Measurements from ENCODE around the gene IQSEC1.

The IQSEC1 gene

DNA sequence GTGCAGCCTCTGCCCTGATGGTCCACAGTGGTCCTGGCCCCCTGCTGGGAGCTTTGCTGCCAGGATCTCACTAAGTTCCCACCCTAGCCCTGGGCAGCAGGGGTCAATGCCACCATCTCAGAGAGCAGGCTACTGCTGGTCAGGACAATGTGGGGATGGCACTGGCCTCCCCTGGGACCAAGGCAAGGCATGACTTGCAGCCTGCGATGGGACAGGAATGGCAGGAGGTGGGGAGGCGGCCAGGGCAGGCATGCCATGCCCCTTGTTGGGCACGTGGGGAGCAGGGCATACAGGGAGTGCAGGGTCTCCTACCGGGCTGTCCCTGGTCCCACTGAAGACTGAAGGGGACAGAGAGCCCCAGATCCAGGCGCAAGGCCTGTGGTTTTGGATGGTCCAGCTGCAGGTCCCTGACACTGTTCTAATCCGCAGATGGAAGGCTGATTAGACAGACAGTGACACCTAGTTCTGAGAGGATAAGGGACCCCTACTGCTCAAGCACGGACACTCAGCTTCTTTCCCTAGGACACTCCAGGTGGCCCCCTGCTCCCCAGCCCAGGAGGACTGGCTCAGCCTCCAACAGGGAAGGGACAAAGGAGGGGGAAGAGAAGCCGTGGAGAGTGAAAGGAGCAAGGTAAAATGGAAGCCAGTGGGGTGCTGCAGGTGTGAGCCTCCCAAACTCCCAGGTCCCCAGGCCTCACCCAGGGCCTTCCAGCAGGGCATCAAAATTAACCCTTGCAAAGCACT, 162.7 kb downstream of the IQSEC1 start:
- DNase-seq = no peak
- no peaks in the 10 kb centered on the region for H3K9me3 Mint-ChIP-seq
- H3K36me3 Mint-ChIP-seq (ENCODE audit: low read depth) = peaks cover 41% of the 10 kb centered on the region
- no peak overlapping the region for H3K4me3 Mint-ChIP-seq
- TF ChIP-seq, protein P1, sequence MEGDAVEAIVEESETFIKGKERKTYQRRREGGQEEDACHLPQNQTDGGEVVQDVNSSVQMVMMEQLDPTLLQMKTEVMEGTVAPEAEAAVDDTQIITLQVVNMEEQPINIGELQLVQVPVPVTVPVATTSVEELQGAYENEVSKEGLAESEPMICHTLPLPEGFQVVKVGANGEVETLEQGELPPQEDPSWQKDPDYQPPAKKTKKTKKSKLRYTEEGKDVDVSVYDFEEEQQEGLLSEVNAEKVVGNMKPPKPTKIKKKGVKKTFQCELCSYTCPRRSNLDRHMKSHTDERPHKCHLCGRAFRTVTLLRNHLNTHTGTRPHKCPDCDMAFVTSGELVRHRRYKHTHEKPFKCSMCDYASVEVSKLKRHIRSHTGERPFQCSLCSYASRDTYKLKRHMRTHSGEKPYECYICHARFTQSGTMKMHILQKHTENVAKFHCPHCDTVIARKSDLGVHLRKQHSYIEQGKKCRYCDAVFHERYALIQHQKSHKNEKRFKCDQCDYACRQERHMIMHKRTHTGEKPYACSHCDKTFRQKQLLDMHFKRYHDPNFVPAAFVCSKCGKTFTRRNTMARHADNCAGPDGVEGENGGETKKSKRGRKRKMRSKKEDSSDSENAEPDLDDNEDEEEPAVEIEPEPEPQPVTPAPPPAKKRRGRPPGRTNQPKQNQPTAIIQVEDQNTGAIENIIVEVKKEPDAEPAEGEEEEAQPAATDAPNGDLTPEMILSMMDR (IDR thresholded peaks at IDR 0.05) = no peak
- H3K27me3 Mint-ChIP-seq (ENCODE audit: low read depth, poor library complexity) = no peaks in the 10 kb centered on the region
- H3K27ac Mint-ChIP-seq = no peak overlapping the region
- no peaks in the 10 kb centered on the region for H3K4me1 Mint-ChIP-seq

DNA sequence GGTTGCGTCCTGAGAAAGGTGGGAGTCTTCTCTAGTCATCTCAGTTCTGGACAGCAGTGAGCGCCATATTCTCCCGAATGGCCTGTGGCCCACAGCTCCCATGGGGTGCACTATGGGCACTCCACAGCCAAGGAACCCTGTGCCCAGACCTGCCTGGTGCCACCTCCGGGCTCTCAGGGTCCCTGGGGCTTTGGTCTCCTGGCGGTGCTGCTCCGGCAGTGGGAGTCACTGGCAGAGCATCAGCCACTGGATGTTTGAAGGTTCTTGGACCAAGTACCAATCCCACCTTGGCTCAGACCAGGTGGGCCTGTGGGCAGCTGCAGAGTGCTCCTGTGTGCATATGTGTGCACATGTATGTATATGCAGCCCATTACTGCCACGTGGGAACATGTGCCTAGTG, 163.5 kb downstream of the IQSEC1 start:
- peaks cover 41% of the 10 kb centered on the region for H3K36me3 Mint-ChIP-seq (ENCODE audit: low read depth)
- no peak overlapping the region for H3K4me3 Mint-ChIP-seq
- no peaks in the 10 kb centered on the region for H3K4me1 Mint-ChIP-seq
- no peaks in the 10 kb centered on the region for H3K27me3 Mint-ChIP-seq (ENCODE audit: low read depth, poor library complexity)
- H3K27ac Mint-ChIP-seq = peak overlapping the region; percentile 65
- H3K9me3 Mint-ChIP-seq = no peaks in the 10 kb centered on the region
- no peak for DNase-seq
- TF ChIP-seq, protein P1 (IDR thresholded peaks at IDR 0.05) = no peak

DNA sequence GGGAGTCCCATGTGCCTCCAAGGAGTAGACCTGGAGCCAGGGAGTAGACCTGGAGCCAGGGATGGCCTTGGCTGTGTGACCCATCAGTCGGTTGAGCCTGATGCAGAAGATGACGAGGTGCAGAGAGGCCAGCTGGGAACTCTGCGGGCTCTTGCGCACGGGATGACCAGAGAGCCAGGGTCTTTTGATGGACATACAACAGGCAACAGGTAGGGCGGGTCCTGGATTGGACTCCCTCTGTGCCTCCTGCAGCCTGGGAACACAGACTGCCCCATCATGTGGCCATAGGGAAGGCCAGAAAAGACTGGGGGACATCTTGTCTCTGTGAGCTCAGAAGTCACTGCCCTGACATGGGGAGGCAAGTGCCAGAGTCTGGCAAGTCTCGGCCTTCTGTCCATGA, 164.4 kb downstream of the IQSEC1 start:
- H3K27me3 Mint-ChIP-seq (ENCODE audit: low read depth, poor library complexity) = no peaks in the 10 kb centered on the region
- no peak overlapping the region for H3K27ac Mint-ChIP-seq
- H3K9me3 Mint-ChIP-seq = no peaks in the 10 kb centered on the region
- DNase-seq = no peak
- H3K4me3 Mint-ChIP-seq = no peak overlapping the region
- peaks cover 34% of the 10 kb centered on the region for H3K36me3 Mint-ChIP-seq (ENCODE audit: low read depth)
- TF ChIP-seq, protein P1 (IDR thresholded peaks at IDR 0.05) = no peak
- no peaks in the 10 kb centered on the region for H3K4me1 Mint-ChIP-seq

DNA sequence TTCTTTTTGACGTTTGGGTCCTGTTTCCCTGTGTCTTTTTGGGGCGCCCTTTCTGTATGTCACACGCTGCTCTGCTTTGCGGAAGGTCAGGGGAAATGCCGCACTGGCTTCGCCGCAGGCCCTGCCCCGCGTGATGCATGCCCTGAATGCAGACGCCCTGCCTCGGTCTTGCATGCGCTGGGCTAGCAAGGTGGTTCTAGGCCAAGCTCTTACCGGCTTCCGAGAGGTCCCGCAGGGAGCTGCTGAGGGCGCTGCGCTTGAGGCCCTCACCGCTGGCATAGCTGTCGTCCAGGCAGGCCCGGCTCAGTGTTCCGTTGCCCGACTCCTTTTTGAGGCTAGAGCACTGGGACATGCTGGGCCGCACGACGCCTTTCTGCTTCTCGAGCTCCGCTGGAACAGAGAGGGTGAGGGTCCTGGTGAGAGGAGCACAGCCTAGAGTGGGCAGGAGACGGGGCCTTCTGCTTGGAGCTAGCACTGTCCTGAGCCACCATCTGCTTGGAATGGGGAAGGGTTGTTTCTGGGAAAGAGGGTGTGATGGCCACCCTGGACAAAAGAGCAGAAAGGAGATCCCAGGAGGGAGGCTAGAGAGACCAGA, 165.0 kb downstream of the IQSEC1 start:
- TF ChIP-seq, protein P1 (IDR thresholded peaks at IDR 0.05) = no peak
- H3K36me3 Mint-ChIP-seq (ENCODE audit: low read depth) = peaks cover 28% of the 10 kb centered on the region
- H3K27me3 Mint-ChIP-seq (ENCODE audit: low read depth, poor library complexity) = no peaks in the 10 kb centered on the region
- no peaks in the 10 kb centered on the region for H3K9me3 Mint-ChIP-seq
- peak overlapping the region; percentile 23 for H3K27ac Mint-ChIP-seq
- H3K4me1 Mint-ChIP-seq = no peaks in the 10 kb centered on the region
- H3K4me3 Mint-ChIP-seq = no peak overlapping the region
- DNase-seq = no peak

DNA sequence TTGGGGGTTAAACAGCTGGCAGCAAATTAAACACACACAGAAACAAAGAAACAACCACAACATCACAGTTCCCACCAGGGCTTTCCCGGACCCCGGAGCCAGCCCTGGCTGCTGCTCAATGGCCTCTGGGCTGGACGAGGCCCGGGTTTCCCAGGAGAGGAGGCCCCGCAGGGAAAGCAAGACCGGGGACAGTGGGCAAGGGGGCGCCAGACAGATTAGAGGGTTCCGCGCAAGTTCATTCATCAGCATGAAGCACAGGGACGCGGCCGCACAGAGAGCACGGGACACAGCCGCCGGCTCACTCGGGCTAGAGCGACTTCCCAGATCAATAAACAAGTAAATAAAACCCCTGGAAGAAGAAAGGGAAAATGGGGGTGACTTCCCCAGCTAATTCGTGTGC, 165.5 kb downstream of the IQSEC1 start:
- no peaks in the 10 kb centered on the region for H3K4me1 Mint-ChIP-seq
- TF ChIP-seq, protein P1 (IDR thresholded peaks at IDR 0.05) = no peak
- H3K36me3 Mint-ChIP-seq (ENCODE audit: low read depth) = peaks cover 23% of the 10 kb centered on the region
- no peaks in the 10 kb centered on the region for H3K27me3 Mint-ChIP-seq (ENCODE audit: low read depth, poor library complexity)
- no peak for DNase-seq
- no peak overlapping the region for H3K27ac Mint-ChIP-seq
- no peak overlapping the region for H3K4me3 Mint-ChIP-seq
- H3K9me3 Mint-ChIP-seq = no peaks in the 10 kb centered on the region

DNA sequence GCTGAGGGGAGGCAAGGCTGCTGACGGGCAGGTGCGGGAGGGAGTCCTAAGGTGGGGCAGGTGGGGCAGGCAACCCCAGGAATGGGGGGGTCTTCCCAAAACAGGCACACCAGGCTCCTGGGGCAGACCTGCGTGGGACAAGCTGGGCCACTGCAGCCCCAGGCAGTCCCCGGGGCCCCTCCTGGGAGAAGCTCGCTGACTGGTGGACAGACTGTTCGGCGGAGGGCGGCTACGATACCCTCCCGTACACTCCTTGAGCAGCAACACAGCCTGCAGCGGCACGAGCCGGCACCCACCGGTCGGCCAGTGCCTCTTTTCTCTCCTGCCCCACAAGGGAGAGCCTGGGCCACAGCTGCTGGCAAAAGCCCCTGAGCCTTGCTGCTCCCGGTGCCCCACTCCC, 165.9 kb downstream of the IQSEC1 start:
- TF ChIP-seq, protein P1 (IDR thresholded peaks at IDR 0.05) = no peak
- peak overlapping the region; percentile 89 for H3K27ac Mint-ChIP-seq
- H3K9me3 Mint-ChIP-seq = no peaks in the 10 kb centered on the region
- H3K4me1 Mint-ChIP-seq = peaks cover 4% of the 10 kb centered on the region
- DNase-seq = no peak
- peaks cover 19% of the 10 kb centered on the region for H3K36me3 Mint-ChIP-seq (ENCODE audit: low read depth)
- H3K27me3 Mint-ChIP-seq (ENCODE audit: low read depth, poor library complexity) = no peaks in the 10 kb centered on the region
- no peak overlapping the region for H3K4me3 Mint-ChIP-seq

Data from nephron progenitor cell (in vitro differentiated cells).